OCI-LY7 (cell line): ENCODE results near the gene PLCL2. TPM values are rescaled to one million over a fixed set of nuclear protein-coding genes. Genes with fewer than 3 reads are reported as not detected.

Source experiments
- BruUV-seq: library from RNA; stranded (reverse); fragments of 400-500 nt; replicated peaks from 2 replicates; lab custom pipeline; 2021; lab: Mats Ljungman, UMichigan
- CTCF ChIA-PET: fragments of 300-600 bp; sonication (Branson Sonifier 250); formaldehyde crosslinking; loops from one replicate; lab custom pipeline; 2022; ENCODE audit warnings: antibody characterized with exemption; ENCODE audit not compliant: unreplicated experiment; lab: Charles Lee
- POLR2A ChIA-PET: fragments of 300-600 bp; sonication (Branson Sonifier 250); formaldehyde crosslinking; loops from one replicate; lab custom pipeline; 2022; ENCODE audit warnings: antibody characterized with exemption; lab: Charles Lee
- DNase-seq: peaks from one replicate; pipeline ENCODE4 v3.0.0-alpha.2; 2015; ENCODE audit warnings: low spot score
- H2AFZ ChIP-seq: fragments of 200-600 bp; sonication (generic), shearing (Covaris generic); 2 replicates; pipeline ENCODE4 v1.6.1; 2014; ENCODE audit warnings: mild to moderate bottlenecking, antibody characterized with exemption, low read length, moderate library complexity
- H3K27ac ChIP-seq: fragments of 200-600 bp; sonication (generic); 2 replicates; pipeline ENCODE4 v1.5.1; 2014; ENCODE audit warnings: mixed run types, low read depth, mild to moderate bottlenecking, moderate library complexity, low read length, inconsistent platforms; ENCODE audit not compliant: poor library complexity, severe bottlenecking
- H3K36me3 ChIP-seq: fragments of 200-600 bp; sonication (generic); 2 replicates; pipeline ENCODE4 v1.6.1; 2014; ENCODE audit warnings: mild to moderate bottlenecking, antibody characterized with exemption, low read length, moderate library complexity, mixed read lengths; ENCODE audit not compliant: insufficient read depth
- H3K4me1 ChIP-seq: fragments of 200-600 bp; sonication (generic); 2 replicates; pipeline ENCODE4 v1.5.1; 2014; ENCODE audit warnings: mild to moderate bottlenecking, low read length; ENCODE audit not compliant: insufficient read depth, poor library complexity, severe bottlenecking
- H3K4me2 ChIP-seq: fragments of 200-600 bp; sonication (generic); 2 replicates; pipeline ENCODE4 v1.6.1; 2014; ENCODE audit warnings: mild to moderate bottlenecking, low read length
- H3K4me3 ChIP-seq: fragments of 200-600 bp; sonication (generic); 2 replicates; pipeline ENCODE4 v1.5.1; 2014; ENCODE audit warnings: mild to moderate bottlenecking, low read depth, low read length; ENCODE audit not compliant: poor library complexity, severe bottlenecking
- H3K79me2 ChIP-seq: fragments of 200-600 bp; sonication (generic); 2 replicates; pipeline ENCODE4 v1.6.1; 2016; ENCODE audit warnings: low read depth, mild to moderate bottlenecking, low read length, moderate library complexity, mixed read lengths; ENCODE audit not compliant: insufficient read depth
- H3K9me2 ChIP-seq: fragments of 200-600 bp; sonication (generic); 2 replicates; pipeline ENCODE4 v1.6.1; 2016; ENCODE audit warnings: mild to moderate bottlenecking, low read length, mixed read lengths; ENCODE audit not compliant: insufficient read depth
- H3K9me3 ChIP-seq: fragments of 200-600 bp; sonication (generic); 2 replicates; pipeline ENCODE4 v1.6.1; 2014; ENCODE audit warnings: mild to moderate bottlenecking, mixed run types, low read length, mixed read lengths
- H4K20me1 ChIP-seq: fragments of 200-600 bp; sonication (generic); 2 replicates; pipeline ENCODE4 v1.6.1; 2014; ENCODE audit warnings: mild to moderate bottlenecking, antibody characterized with exemption, low read length, moderate library complexity, mixed read lengths; ENCODE audit not compliant: insufficient read depth
- CTCF ChIP-seq: fragments of 200-600 bp; sonication (generic); conservative IDR thresholded peaks from 2 replicates; pipeline ENCODE4 v1.5.1; 2014; ENCODE audit warnings: mild to moderate bottlenecking, antibody characterized with exemption, low read length, moderate library complexity, mixed read lengths
- EZH2phosphoT487 ChIP-seq: fragments of 200-600 bp; sonication (generic); IDR thresholded peaks from 2 replicates; pipeline ENCODE4 v1.6.1; 2018; ENCODE audit warnings: low read depth, borderline replicate concordance, mild to moderate bottlenecking, mixed run types, antibody characterized with exemption, low read length, moderate library complexity, mixed read lengths
- intact Hi-C: fragments of 100-400 bp; cut with micrococcal nuclease; formaldehyde crosslinking; loops from one replicate; pipeline ENCODE4 v1.10.0; 2022; ENCODE audit not compliant: unreplicated experiment
- total RNA-seq, 2 experiments: library from RNA; depleted of rRNA in 1 of 2; stranded (reverse); fragments of >200 nt in 1 of 2; shearing (Covaris generic) in 1 of 2; gene quantifications; 2 replicates each; pipeline ENCODE4 v1.2.3, GENCODE V29; 2014 to 2022

PLCL2 gene
- total RNA-seq, 2 experiments from 2014 or later, result 34.1 to 41.6 TPM

- no peak for TF ChIP-seq EZH2phosphoT487
- peak; percentile 79 for TF ChIP-seq CTCF
- Histone ChIP-seq H2AFZ (no peak overlapping the region), H3K79me2 (peaks cover 60% of the 10 kb centered on the region; the same call in 1 of the 2 replicates), H3K36me3 (peaks cover 5% of the 10 kb centered on the region; the same call in 1 of the 2 replicates), H4K20me1 (peaks cover 6% of the 10 kb centered on the region; the same call in 1 of the 2 replicates), H3K4me3 (no peak overlapping the region), H3K9me3 (peaks cover 10% of the 10 kb centered on the region; the same call in 1 of the 2 replicates), H3K27ac (no peak overlapping the region), H3K9me2 (no peaks in the 10 kb centered on the region), H3K4me1 (peaks cover 19% of the 10 kb centered on the region), H3K4me2 (no peak overlapping the region; the same call in 1 of the 2 replicates)
- CTCF ChIA-PET, result interaction anchor here (0.9 kb wide), 1 partner anchor 95 kb away, joined by 4 read pairs; no protein-coding TSS in a partner anchor
- intact Hi-C loops, result no loop called here
- BruUV-seq, result no TSS peak
- POLR2A ChIA-PET, result interaction anchor here (0.7 to 2.0 kb wide), 4 partner anchors 10 to 42 kb away, joined by 3 to 13 read pairs (median 6); no protein-coding TSS in a partner anchor
- peak; percentile 38 for DNase-seq
Observed at GRCh38 chr3:16927485-16927884, 42.7 kb downstream of the PLCL2 start.

GRCh38 chr3:16928386-16929132 is 43.8 kb downstream of the PLCL2 start:
- Histone ChIP-seq H2AFZ (no peak overlapping the region), H4K20me1 (peaks cover 6% of the 10 kb centered on the region; the same call in 1 of the 2 replicates), H3K4me3 (no peak overlapping the region), H3K9me2 (no peaks in the 10 kb centered on the region), H3K36me3 (peaks cover 5% of the 10 kb centered on the region; the same call in 1 of the 2 replicates), H3K4me1 (peaks cover 19% of the 10 kb centered on the region), H3K9me3 (peaks cover 10% of the 10 kb centered on the region; the same call in 1 of the 2 replicates), H3K4me2 (no peak overlapping the region), H3K79me2 (peaks cover 61% of the 10 kb centered on the region; the same call in 1 of the 2 replicates), H3K27ac (no peak overlapping the region)
- CTCF ChIA-PET, result interaction anchor here (0.9 kb wide), 1 partner anchor 94 kb away, joined by 4 read pairs; no protein-coding TSS in a partner anchor
- no TSS peak for BruUV-seq
- DNase-seq, result no peak
- POLR2A ChIA-PET, result interaction anchor here (0.7 to 2.0 kb wide), 5 partner anchors 10 to 56 kb away, joined by 3 to 13 read pairs (median 4); no protein-coding TSS in a partner anchor
- intact Hi-C loops, result no loop called here
- no peak for TF ChIP-seq CTCF
- TF ChIP-seq EZH2phosphoT487, result no peak
